B cell (primary cell): Measurements from ENCODE around the gene HCK. TPM values are rescaled to one million over a fixed set of nuclear protein-coding genes. Genes with fewer than 3 reads are reported as not detected.

Source experiments
- ATAC-seq: fragments of 200-7000 bp; cut with Tn5 transposase; one replicate; pipeline ENCODE4 v1.10.0; 2021; ENCODE audit warnings: low read depth, mild to moderate bottlenecking, moderate number of reproducible peaks, moderate library complexity
- CTCF ChIA-PET: fragments of 350-600 bp; sonication (Branson Sonifier 250); formaldehyde crosslinking; loops from one replicate; lab custom pipeline; 2021; ENCODE audit warnings: antibody characterized with exemption, inconsistent platforms; lab: Charles Lee
- POLR2A ChIA-PET: fragments of 350-600 bp; sonication (Branson Sonifier 250); formaldehyde crosslinking; loops from one replicate; lab custom pipeline; 2021; ENCODE audit warnings: antibody characterized with exemption; lab: Charles Lee
- DNase-seq: peaks from one replicate; pipeline ENCODE4 v3.0.0; 2013
- H2AFZ ChIP-seq: 2 replicates; pipeline ENCODE4 v1.6.1; 2012; ENCODE audit warnings: mild to moderate bottlenecking, low read depth, low read length; ENCODE audit not compliant: insufficient read depth, poor library complexity, severe bottlenecking
- H3K27ac ChIP-seq, 2 donors: 1 replicate in 1 of 2; 2 replicates in 1 of 2; pipeline ENCODE4 v1.5.1; 2012 to 2013; ENCODE audit warnings: low read length in 2 of 2, mild to moderate bottlenecking in 2 of 2, moderate library complexity in 1 of 2
- H3K27me3 ChIP-seq, 4 experiments: fragments of 200-600 bp in 1 of 4; sonication (generic) in 1 of 4; replicated peaks in 1 of 4; 1 replicate in 2 of 4; 2 replicates in 2 of 4; pipeline versions ENCODE4 v1.6.1 to v1.7.0; 2013 to 2016; ENCODE audit warnings: low read length in 3 of 4, mild to moderate bottlenecking in 2 of 4, mixed read lengths in 1 of 4, moderate library complexity in 1 of 4; ENCODE audit not compliant: insufficient read depth in 4 of 4, control insufficient read depth in 3 of 4; ENCODE audit errors: control extremely low read depth in 1 of 4
- H3K36me3 ChIP-seq, 2 experiments: replicated peaks in 1 of 2; 1 replicate in 1 of 2; 2 replicates in 1 of 2; pipeline versions ENCODE4 v1.6.1 to v1.7.1; 2013; ENCODE audit warnings: low read length in 1 of 2; ENCODE audit not compliant: insufficient read depth in 2 of 2, control insufficient read depth in 1 of 2; ENCODE audit errors: control extremely low read depth in 1 of 2, extremely low read depth in 1 of 2
- H3K4me1 ChIP-seq, 2 donors: fragments of 200-600 bp in 1 of 2; sonication (generic) in 1 of 2; 1 replicate in 1 of 2; 2 replicates in 1 of 2; pipeline versions ENCODE4 v1.5.1 to v1.6.1; 2013 to 2017; ENCODE audit warnings: low read length in 2 of 2; ENCODE audit not compliant: control insufficient read depth in 2 of 2, insufficient read depth in 2 of 2
- H3K4me2 ChIP-seq: replicated peaks from 2 replicates; pipeline ENCODE3; 2012; ENCODE audit warnings: mild to moderate bottlenecking, low read depth, low read length; ENCODE audit not compliant: poor library complexity, severe bottlenecking
- H3K4me3 ChIP-seq, 5 experiments: fragments of 200-600 bp in 1 of 5; sonication (generic) in 1 of 5; 1 replicate in 3 of 5; 2 replicates in 2 of 5; pipeline versions ENCODE4 v1.5.1 to v1.7.0; 2011 to 2016; ENCODE audit warnings: low read length in 4 of 5, mild to moderate bottlenecking in 4 of 5, low read depth in 2 of 5, control low read depth in 1 of 5, moderate library complexity in 1 of 5; ENCODE audit not compliant: insufficient read depth in 1 of 5; ENCODE audit errors: control extremely low read depth in 1 of 5, extremely low read depth in 1 of 5
- H3K79me2 ChIP-seq: fragments of 200-600 bp; sonication (generic); one replicate; pipeline ENCODE4 v1.6.0; 2016; ENCODE audit warnings: low read length; ENCODE audit not compliant: control insufficient read depth, insufficient read depth
- H3K9ac ChIP-seq: fragments of 200-600 bp; sonication (generic); 2 replicates; pipeline ENCODE4 v1.6.1; 2017; ENCODE audit warnings: mild to moderate bottlenecking, low read length, moderate library complexity
- H3K9me3 ChIP-seq, 3 donors: one replicate each; pipeline versions ENCODE4 v1.6.1 to v1.7.1; 2013; ENCODE audit warnings: low read length in 2 of 3; ENCODE audit not compliant: control insufficient read depth in 2 of 3, insufficient read depth in 1 of 3; ENCODE audit errors: control extremely low read depth in 1 of 3
- H4K20me1 ChIP-seq: 2 replicates; pipeline ENCODE4 v1.6.0; 2012; ENCODE audit warnings: mild to moderate bottlenecking, low read length; ENCODE audit not compliant: insufficient read depth, control insufficient read depth, poor library complexity, severe bottlenecking
- H3K27ac Mint-ChIP-seq: one replicate; pipeline ENCODE4 v1.8.0; 2021; ENCODE audit warnings: mixed read lengths
- H3K27me3 Mint-ChIP-seq: one replicate; pipeline ENCODE4 v1.8.0; 2021; ENCODE audit warnings: mixed read lengths
- H3K4me1 Mint-ChIP-seq: one replicate; pipeline ENCODE4 v1.8.0; 2021; ENCODE audit warnings: mixed read lengths
- H3K4me3 Mint-ChIP-seq: one replicate; pipeline ENCODE4 v1.8.0; 2021; ENCODE audit warnings: mixed read lengths
- H3K9me3 Mint-ChIP-seq: one replicate; pipeline ENCODE4 v1.8.0; 2022; ENCODE audit warnings: mixed read lengths; ENCODE audit not compliant: insufficient read depth
- CTCF ChIP-seq: fragments of 200-600 bp; IDR thresholded peaks from one replicate; pipeline ENCODE4 v1.8.0; 2022; ENCODE audit warnings: antibody characterized with exemption, mild to moderate bottlenecking
- EZH2 ChIP-seq: IDR thresholded peaks from 2 replicates; pipeline ENCODE4 v1.6.1; 2012; ENCODE audit warnings: borderline replicate concordance, low read depth, mild to moderate bottlenecking, moderate library complexity, low read length; ENCODE audit not compliant: insufficient read depth, poor library complexity, severe bottlenecking
- WGBS: methylation state at CpG from one replicate; pipeline ENCODE4 v1.1.5; 2013; ENCODE audit warnings: missing lambda C conversion rate; ENCODE audit not compliant: insufficient coverage; 5-methylcytosine and 5-hydroxymethylcytosine counted together
- intact Hi-C: fragments of 100-400 bp; cut with micrococcal nuclease; formaldehyde crosslinking; loops from one replicate; pipeline ENCODE4 v1.10.0; 2022
- polyA minus RNA-seq: library from RNA; depleted of rRNA, polyadenylated mRNA; stranded (reverse); fragments of >200 nt; gene quantifications from 2 replicates; pipeline ENCODE4 v1.2.3, GENCODE V29; 2012
- polyA plus RNA-seq: library from polyadenylated mRNA; depleted of rRNA; stranded (reverse); fragments of >200 nt; gene quantifications from 2 replicates; pipeline ENCODE4 v1.2.3, GENCODE V29; 2012
- total RNA-seq, 2 donors: library from RNA; stranded (reverse); fragments of 120-200 nt in 1 of 2; gene quantifications; 1 replicate in 1 of 2; 2 replicates in 1 of 2; pipeline versions ENCODE4 v1.2.3 to v1.2.4, GENCODE V29; 2013 to 2022

HCK gene
- total RNA-seq (48.1 and 48.6 TPM in 2 replicates), polyA plus RNA-seq (23.4 and 33.3 TPM in 2 replicates), polyA minus RNA-seq (42.4 and 47.8 TPM in 2 replicates)
- 52.6 TPM for total RNA-seq (2013)

GRCh38 chr20:32052090-32052777 is at the start of gene HCK:
Gene HCK (plus strand): TSS chr20:32052242.
- H3K9me3 Mint-ChIP-seq: no peaks in the 10 kb centered on the region
- TF ChIP-seq CTCF: no peak
- TF ChIP-seq EZH2: no peak
- Histone ChIP-seq H3K27ac (peak within 1 kb of the TSS; percentile 76 to 82), H3K4me1 (peaks cover 33 to 55% of the 10 kb centered on the region in 2 donors), H3K9me3 (no peaks in the 10 kb centered on the region), H3K79me2 (peaks cover 6% of the 10 kb centered on the region), H3K9ac (peak within 1 kb of the TSS; percentile 87), H3K36me3 (peaks cover 0 to 5% of the 10 kb centered on the region in 2 experiments), H4K20me1 (no peaks in the 10 kb centered on the region), H3K4me2 (peak within 1 kb of the TSS; percentile 100), H3K4me3 (peak within 1 kb of the TSS; percentile 35 to 93 (median 77)), H3K27me3 (peaks cover 0 to 3% (median 0%) of the 10 kb centered on the region in 4 experiments), H2AFZ (peak within 1 kb of the TSS; percentile 79)
- ATAC-seq (peak; percentile 44), DNase-seq (peak; percentile 54)
- intact Hi-C loops: loop anchor here (1.0 kb wide), 1 partner anchor 12 kb away; no protein-coding TSS in a partner anchor
- peak within 1 kb of the TSS; percentile 90 for H3K27ac Mint-ChIP-seq
- H3K27me3 Mint-ChIP-seq: no peaks in the 10 kb centered on the region
- POLR2A ChIA-PET: interaction anchor here (0.6 to 2.5 kb wide), 4 partner anchors 9 to 319 kb away, joined by 3 to 25 read pairs (median 3); no protein-coding TSS in a partner anchor
- peak within 1 kb of the TSS; percentile 90 for H3K4me3 Mint-ChIP-seq
- WGBS: under 1% methylated on average over 56 of the region's 58 CpGs
- H3K4me1 Mint-ChIP-seq: peaks cover 45% of the 10 kb centered on the region
- CTCF ChIA-PET: interaction anchor here (1.2 to 4.5 kb wide), 5 partner anchors 11 to 38 kb away, joined by 3 to 27 read pairs (median 16); no protein-coding TSS in a partner anchor

- peaks cover 0 to 3% (median 0%) of the 10 kb centered on the region in 4 experiments for H3K27me3 ChIP-seq
- no peak overlapping the region for H3K4me2 ChIP-seq
- TF ChIP-seq CTCF: no peak
- TF ChIP-seq EZH2: no peak
- Mint-ChIP-seq H3K4me3 (no peak overlapping the region), H3K27me3 (peaks cover 11% of the 10 kb centered on the region), H3K27ac (no peak overlapping the region), H3K9me3 (no peaks in the 10 kb centered on the region), H3K4me1 (no peaks in the 10 kb centered on the region)
- no peaks in the 10 kb centered on the region for H3K36me3 ChIP-seq
- POLR2A ChIA-PET: no interaction called here
- no peaks in the 10 kb centered on the region for H4K20me1 ChIP-seq
- intact Hi-C loops: no loop called here
- 83% methylated on average over 2 of the region's 2 CpGs for WGBS
- no peaks in the 10 kb centered on the region for H3K4me1 ChIP-seq
- DNase-seq (no peak), ATAC-seq (no peak)
- H3K27ac ChIP-seq: no peak overlapping the region
- H3K9ac ChIP-seq: no peak overlapping the region
- no peaks in the 10 kb centered on the region for H3K79me2 ChIP-seq
- no peaks in the 10 kb centered on the region for H3K9me3 ChIP-seq
- no peak overlapping the region for H2AFZ ChIP-seq
- H3K4me3 ChIP-seq: no peak overlapping the region
- CTCF ChIA-PET: no interaction called here
These were observed 48.7 kb upstream of the HCK start for GRCh38 chr20:32003325-32003724.
